Amniotic stem cell (primary cell): Measurements from ENCODE around the gene BMPR1A.

Experiments used
- DNase-seq: peaks from one replicate; lab custom pipeline; 2025; lab: John Stamatoyannopoulos, UW

BMPR1A gene

GRCh38 chr10:86756511-86757112, at the start of gene BMPR1A:
Gene BMPR1A, plus strand, starts transcription at chr10:86756619. Its CDS starts 119,400 bp downstream, at chr10:86876019.
- DNase-seq = peak; percentile 86

DNA sequence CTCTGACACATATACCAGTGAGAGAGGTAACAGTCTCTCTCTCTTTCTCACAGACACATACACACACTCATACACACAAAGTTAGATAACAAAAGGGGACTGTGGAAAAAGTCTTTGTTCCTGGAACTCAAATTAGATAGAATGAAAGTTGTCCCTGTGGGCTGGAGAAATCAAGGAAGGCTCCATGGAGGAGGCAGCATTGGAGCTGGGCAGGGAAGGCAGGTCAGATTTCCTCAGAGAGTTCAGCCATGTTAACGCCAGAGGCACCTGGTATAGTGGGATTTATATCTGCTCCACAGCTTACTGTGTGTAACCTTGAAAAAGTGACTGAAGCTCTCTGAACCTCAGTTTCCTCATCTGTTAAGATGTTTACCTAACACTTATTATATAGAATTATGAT, 49.4 kb upstream of the BMPR1A start:
- no peak for DNase-seq

- DNase-seq = no peak
Observed at GRCh38 chr10:86707505-86707904, 48.9 kb upstream of the BMPR1A start.

GRCh38 chr10:86708068-86708782, 48.2 kb upstream of the BMPR1A start:
- DNase-seq = no peak

GRCh38 chr10:86708783-86709380, 47.5 kb upstream of the BMPR1A start:
- DNase-seq = no peak

- no peak for DNase-seq
Observed at GRCh38 chr10:86709396-86710185, 46.8 kb upstream of the BMPR1A start.

DNA sequence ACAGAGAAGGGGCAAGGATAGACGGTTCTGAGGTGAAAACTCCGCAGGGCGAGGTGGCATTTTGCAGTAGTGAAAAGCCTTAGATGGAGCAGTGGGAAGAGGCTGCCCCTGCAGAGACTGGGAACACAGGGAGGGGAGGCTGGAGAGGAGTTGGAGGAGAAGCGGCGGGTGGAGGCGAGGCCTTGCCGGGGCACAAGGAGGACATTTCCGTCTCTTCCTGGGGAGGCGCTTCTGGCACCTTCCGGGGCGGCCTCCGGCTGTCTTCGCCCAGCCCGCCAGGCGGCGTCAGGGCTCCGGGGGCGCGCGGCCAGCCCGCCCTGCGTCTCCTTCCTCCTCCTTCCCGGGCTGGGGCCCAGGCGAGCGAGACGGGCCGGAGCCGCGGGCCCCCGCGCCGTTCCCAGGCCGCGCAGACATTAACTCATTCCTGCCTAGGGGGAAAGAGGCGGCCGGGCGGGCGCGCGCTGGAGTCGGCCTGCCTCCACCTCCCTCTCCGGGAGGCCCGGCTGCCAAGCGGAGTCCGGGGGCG, 45.4 kb upstream of the BMPR1A start:
- peak; percentile 80 for DNase-seq

DNA sequence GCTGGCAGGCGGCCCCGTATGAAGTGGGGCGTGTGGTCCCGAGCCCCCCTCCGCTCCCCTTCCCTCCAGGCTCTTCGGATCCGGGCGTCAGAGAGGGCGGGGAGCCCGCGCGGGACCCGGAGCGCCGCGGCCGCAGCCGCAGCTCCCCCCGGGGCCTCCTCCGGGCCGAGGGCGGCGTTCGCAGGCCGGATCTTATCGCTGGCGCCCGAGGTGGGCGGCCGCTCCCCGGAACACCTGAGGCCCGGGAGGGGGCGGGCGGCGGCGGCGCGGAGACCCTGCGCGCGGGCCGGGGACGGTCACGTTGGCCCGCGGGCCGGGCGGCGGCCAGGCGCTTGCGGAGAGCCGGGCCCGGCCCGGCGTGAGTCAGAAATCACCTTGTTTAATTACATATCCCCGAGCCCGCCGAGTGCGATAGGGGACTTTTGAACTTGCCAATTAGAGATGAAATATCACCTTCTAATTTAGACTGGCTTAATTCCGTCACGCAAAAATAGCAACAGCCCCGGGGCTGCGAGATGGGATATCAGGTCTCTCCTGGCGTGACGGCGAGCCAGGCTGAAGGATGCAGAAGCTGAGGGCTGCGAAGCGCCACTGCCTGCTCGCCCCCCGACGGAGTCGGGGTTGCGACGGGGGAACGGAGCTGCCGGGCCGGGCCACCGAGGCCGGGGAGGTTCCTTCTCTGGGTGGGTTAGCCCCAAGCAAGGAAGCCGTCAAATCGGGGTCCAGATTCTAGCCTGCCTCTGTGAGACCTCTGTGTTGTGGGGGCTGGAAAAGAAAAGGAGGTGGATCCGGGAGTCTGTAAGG, 44.7 kb upstream of the BMPR1A start:
- no peak for DNase-seq

GRCh38 chr10:86712317-86712707, 44.1 kb upstream of the BMPR1A start:
- no peak for DNase-seq

DNA sequence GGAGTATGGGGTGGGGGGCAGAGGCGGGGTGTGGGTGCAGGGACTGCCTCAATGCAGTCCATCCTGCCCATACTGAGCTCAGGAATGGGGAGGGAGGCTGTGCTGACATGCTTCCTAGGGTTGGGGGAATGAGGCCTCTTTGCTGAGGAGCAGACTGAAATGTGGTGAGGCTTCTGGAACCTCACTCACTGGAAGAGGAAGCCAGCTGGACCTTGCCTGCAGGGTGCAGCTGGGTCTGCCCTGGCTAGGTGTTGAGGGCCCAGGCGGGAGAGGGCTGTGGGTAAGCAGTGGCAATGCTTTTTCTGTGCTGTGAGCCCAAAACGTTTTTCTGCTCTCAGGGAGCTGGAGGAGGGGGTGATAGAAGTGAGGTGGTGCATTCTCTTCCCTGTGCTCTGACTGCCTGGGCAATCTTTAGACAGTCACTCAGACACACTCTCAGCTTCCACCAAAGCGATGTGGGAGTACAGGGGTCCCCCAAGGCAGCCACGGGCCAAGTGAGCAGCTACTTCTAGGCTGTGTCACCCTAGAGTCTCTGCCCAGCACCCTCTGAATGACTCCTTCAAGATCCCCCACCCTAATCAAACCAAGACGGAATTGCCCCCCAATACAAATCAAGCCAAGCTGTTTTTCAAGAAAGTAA, 41.1 kb upstream of the BMPR1A start:
- DNase-seq = no peak

GRCh38 chr10:86715836-86716235, 40.6 kb upstream of the BMPR1A start:
- no peak for DNase-seq

GRCh38 chr10:86716466-86716865, 40.0 kb upstream of the BMPR1A start:
- DNase-seq = no peak

DNA sequence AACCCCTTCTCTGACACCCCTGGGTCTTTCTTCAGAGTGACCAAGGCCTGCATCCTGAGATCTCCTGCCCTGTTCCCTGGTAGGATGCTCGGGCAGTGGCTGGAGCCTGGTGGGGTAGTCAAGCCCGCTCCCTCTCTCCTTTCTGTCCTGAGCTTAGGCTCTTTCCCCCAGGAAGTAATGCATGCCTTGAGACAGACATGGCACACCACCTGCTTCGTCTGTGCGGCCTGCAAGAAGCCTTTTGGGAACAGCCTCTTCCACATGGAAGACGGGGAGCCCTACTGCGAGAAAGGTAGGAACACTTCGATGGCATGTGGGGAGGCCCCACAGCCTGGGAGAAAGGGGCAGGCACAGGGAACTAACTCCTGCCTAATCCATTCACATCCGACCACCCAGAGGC, 37.9 kb upstream of the BMPR1A start:
- DNase-seq = no peak

GRCh38 chr10:86721232-86721631, 35.2 kb upstream of the BMPR1A start:
- DNase-seq = no peak

DNA sequence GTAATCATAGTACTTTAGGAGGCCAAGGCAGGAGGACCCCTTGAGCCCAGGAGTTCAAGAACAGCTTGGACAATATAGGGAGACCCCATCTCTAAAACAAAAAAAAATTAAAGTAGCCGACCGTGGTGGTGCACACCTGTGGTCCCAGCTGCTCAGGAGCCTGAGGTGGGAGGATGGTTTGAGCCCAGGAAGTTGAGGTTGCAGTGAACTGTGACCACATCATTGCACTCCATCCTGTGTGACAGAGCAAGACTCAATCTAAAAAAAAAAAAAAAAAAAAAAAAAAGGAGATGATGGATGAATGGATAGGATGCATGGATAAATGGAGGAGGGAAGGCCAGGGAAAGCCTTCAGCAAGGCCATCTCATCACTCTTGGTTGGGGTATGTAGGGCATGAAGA, 33.4 kb upstream of the BMPR1A start:
- DNase-seq = no peak

GRCh38 chr10:86724445-86724844, 32.0 kb upstream of the BMPR1A start:
- DNase-seq = no peak

DNA sequence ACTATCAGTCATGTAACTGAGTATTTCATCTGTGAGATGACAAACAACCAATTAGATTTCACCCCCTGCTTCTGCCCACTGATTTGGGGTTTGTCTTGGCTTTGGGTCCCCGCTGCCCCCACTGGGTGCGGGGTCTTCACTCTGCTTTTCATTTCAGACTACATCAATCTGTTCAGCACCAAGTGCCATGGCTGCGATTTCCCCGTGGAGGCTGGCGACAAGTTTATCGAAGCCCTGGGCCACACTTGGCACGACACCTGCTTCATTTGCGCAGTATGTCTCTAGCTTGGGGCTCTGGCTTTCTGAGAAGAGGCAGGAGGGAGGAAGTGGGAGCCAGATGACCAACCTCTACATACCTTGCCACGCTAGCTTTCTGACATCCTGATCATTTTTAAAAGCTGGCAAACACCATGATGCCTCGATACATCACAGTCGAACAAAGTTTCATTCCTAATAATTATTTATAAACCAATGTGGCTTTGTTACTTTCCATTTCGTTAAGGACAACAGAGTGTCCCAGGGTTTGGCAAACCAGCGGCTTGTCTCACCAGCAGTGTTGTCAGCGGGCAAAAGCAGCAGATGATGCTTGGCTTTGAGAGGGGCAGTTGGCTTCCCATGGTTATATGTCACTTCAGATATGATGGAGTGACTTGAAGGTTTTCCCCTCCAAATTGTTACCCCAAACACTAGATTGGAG, 30.3 kb upstream of the BMPR1A start:
- DNase-seq = no peak

- DNase-seq = no peak
Observed at GRCh38 chr10:86726677-86726999, 29.8 kb upstream of the BMPR1A start.

DNA sequence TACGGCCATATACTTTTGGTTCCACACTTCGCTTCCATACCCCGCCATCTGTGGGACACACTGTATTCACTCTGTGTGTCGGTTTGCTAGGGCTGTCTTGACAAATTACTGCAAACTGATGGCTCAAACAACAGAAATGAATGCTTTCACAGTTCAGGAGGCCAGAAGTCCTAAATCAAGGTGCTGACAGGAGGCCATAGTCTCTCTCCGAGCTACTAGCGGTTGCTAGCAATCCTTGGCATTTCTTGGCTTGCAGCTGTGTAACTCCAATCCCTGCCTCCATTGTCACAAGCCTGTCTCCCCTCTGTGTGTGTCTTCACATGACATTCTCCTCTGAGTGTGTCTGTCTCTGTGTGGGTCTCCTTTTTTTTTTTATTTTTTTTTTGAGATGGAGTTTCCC, 28.9 kb upstream of the BMPR1A start:
- no peak for DNase-seq

DNA sequence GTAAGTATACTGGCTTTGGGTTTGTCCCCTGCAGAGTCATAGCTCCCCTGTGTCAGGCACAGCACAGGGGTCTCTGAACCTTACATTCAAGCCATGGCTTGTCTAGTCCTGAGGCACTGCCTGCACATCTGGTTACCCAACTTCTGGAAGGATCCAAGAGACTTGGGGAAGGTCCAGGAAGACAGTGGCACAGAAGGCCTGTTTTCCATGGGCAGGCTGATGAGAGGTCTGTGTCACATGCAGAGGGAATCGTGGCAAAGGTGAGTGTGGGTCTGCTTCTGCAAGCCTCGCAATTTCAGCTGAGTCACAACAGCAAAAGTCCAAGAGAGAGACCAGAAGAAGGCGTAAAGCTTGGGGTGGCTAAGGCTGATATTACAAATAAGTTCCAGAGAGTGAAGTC, 28.4 kb upstream of the BMPR1A start:
- DNase-seq = no peak

GRCh38 chr10:86729677-86730076, 26.7 kb upstream of the BMPR1A start:
- DNase-seq = no peak
